Endothelial cell of umbilical vein (primary cell): ENCODE results near the gene MAML3. TPM values are rescaled to one million over a fixed set of nuclear protein-coding genes. Genes with fewer than 3 reads are reported as not detected.

Experiments used
- BruUV-seq: library from RNA; stranded (reverse); fragments of 400-500 nt; replicated peaks from 2 replicates; lab custom pipeline; 2021; lab: Mats Ljungman, UMichigan
- CTCF ChIA-PET: fragments of 300-600, 350-600 bp; sonication (Branson Sonifier 250); formaldehyde crosslinking; loops from one replicate; lab custom pipeline; 2021; ENCODE audit warnings: antibody characterized with exemption, inconsistent platforms; lab: Charles Lee
- POLR2A ChIA-PET: fragments of 300-600, 350-600 bp; sonication (Branson Sonifier 250); formaldehyde crosslinking; loops from one replicate; lab custom pipeline; 2021; ENCODE audit warnings: antibody characterized with exemption, inconsistent platforms; lab: Charles Lee
- DNase-seq: peaks from one replicate; pipeline ENCODE4 v3.0.0-alpha.2; 2011; ENCODE audit warnings: low read depth, low spot score
- FAIRE-seq: peaks from 2 replicates; lab custom pipeline; 2011; peaks lifted over from hg19 to GRCh38; lab: Jason Lieb, UNC
- H2AFZ ChIP-seq: 2 replicates; pipeline ENCODE4 v1.6.0; 2012; ENCODE audit warnings: low read depth, low read length, control low read depth, inconsistent platforms
- H3K27ac ChIP-seq: 2 replicates; pipeline ENCODE4 v1.5.1; 2011; ENCODE audit warnings: low read depth, mild to moderate bottlenecking, control low read depth, low read length, moderate library complexity; ENCODE audit not compliant: insufficient read depth
- H3K27me3 ChIP-seq, 2 experiments: 2 replicates each; pipeline versions ENCODE4 v1.6.0 to v1.6.1; 2011; ENCODE audit warnings: low read length in 2 of 2, mixed read lengths in 1 of 2; ENCODE audit not compliant: control insufficient read depth in 2 of 2, insufficient read depth in 2 of 2
- H3K36me3 ChIP-seq, 2 experiments: 2 replicates in 1 of 2; 3 replicates in 1 of 2; pipeline ENCODE4 v1.5.1; 2011; ENCODE audit warnings: low read length in 2 of 2, mild to moderate bottlenecking in 1 of 2, moderate library complexity in 1 of 2; ENCODE audit not compliant: control insufficient read depth in 2 of 2, insufficient read depth in 2 of 2; ENCODE audit errors: extremely low read depth in 1 of 2
- H3K4me1 ChIP-seq: 3 replicates; pipeline ENCODE4 v1.5.1; 2011; ENCODE audit warnings: mild to moderate bottlenecking, low read length; ENCODE audit not compliant: control insufficient read depth, insufficient read depth; ENCODE audit errors: extremely low read depth
- H3K4me2 ChIP-seq: 2 replicates; pipeline ENCODE4 v1.6.1; 2011; ENCODE audit warnings: low read length, control low read depth, mixed read lengths; ENCODE audit not compliant: insufficient read depth
- H3K4me3 ChIP-seq, 3 experiments: fragments of 200-600 bp in 1 of 3; sonication (generic), shearing (Covaris generic) in 1 of 3; replicated peaks in 1 of 3; 2 replicates each; pipeline ENCODE4 v1.5.1; 2011 to 2016; ENCODE audit warnings: control low read depth in 3 of 3, low read length in 3 of 3, mild to moderate bottlenecking in 2 of 3, inconsistent platforms in 1 of 3, low read depth in 1 of 3, moderate library complexity in 1 of 3; ENCODE audit not compliant: insufficient read depth in 1 of 3
- H3K79me2 ChIP-seq: 2 replicates; pipeline ENCODE4 v1.6.0; 2012; ENCODE audit warnings: low read length, inconsistent platforms; ENCODE audit not compliant: control insufficient read depth, insufficient read depth
- H3K9ac ChIP-seq: replicated peaks from 2 replicates; pipeline ENCODE3; 2011; ENCODE audit warnings: low read length, control low read depth; ENCODE audit not compliant: insufficient read depth; ENCODE audit errors: extremely low read depth
- H3K9me1 ChIP-seq: replicated peaks from 3 replicates; pipeline ENCODE4 v1.6.0; 2011; ENCODE audit warnings: mild to moderate bottlenecking, low read length; ENCODE audit not compliant: control insufficient read depth, insufficient read depth; ENCODE audit errors: extremely low read depth
- H3K9me3 ChIP-seq: replicated peaks from 2 replicates; pipeline ENCODE4 v1.5.1; 2012; ENCODE audit warnings: low read length, inconsistent platforms; ENCODE audit not compliant: control insufficient read depth, insufficient read depth
- H4K20me1 ChIP-seq: replicated peaks from 2 replicates; pipeline ENCODE3; 2011; ENCODE audit warnings: mild to moderate bottlenecking, low read length; ENCODE audit not compliant: control insufficient read depth, insufficient read depth; ENCODE audit errors: extremely low read depth
- EZH2 ChIP-seq: IDR thresholded peaks from 2 replicates; pipeline ENCODE4 v1.6.1; 2012; ENCODE audit warnings: borderline replicate concordance, low read depth, mild to moderate bottlenecking, moderate library complexity, low read length, inconsistent platforms; ENCODE audit not compliant: severe bottlenecking
- FOS ChIP-seq: IDR thresholded peaks from 2 replicates; pipeline ENCODE4 v1.6.1; 2011; ENCODE audit warnings: mild to moderate bottlenecking, low read length, moderate library complexity, borderline replicate concordance; ENCODE audit not compliant: insufficient read depth
- GATA2 ChIP-seq: IDR thresholded peaks from 2 replicates; pipeline ENCODE4 v1.7.0; 2011; ENCODE audit warnings: low read depth, mild to moderate bottlenecking, moderate library complexity, mixed read lengths, low read length; ENCODE audit not compliant: insufficient read length, insufficient read depth
- JUN ChIP-seq: IDR thresholded peaks from 2 replicates; pipeline ENCODE4 v1.6.1; 2011; ENCODE audit warnings: borderline replicate concordance, low read depth; ENCODE audit not compliant: insufficient read length, insufficient read depth
- MYC ChIP-seq: IDR thresholded peaks from one replicate; pipeline ENCODE4 v1.6.1; 2011; ENCODE audit warnings: mild to moderate bottlenecking, low read depth, low read length
- POLR2A ChIP-seq: IDR thresholded peaks from 2 replicates; pipeline ENCODE4 v1.6.1; 2012; ENCODE audit warnings: low read depth, mild to moderate bottlenecking, control low read depth, low read length
- POLR2AphosphoS5 ChIP-seq: IDR thresholded peaks from 2 replicates; pipeline ENCODE4 v1.6.1; 2012; ENCODE audit warnings: low read depth, mild to moderate bottlenecking, control low read depth, low read length, moderate library complexity; ENCODE audit not compliant: insufficient read depth
- dilution Hi-C: fragments of 300-500 bp; cut with MboI; formaldehyde crosslinking; loops from one replicate; pipeline ENCODE4 v1.15.0; 2019; ENCODE audit warnings: low sequenced_read_pairs; ENCODE audit not compliant: extremely low pct_ligation_motif_present
- intact Hi-C: fragments of 100-400 bp; cut with micrococcal nuclease; formaldehyde crosslinking; loops from one replicate; pipeline ENCODE4 v1.10.0; 2022
- polyA plus RNA-seq, 4 experiments: library from polyadenylated mRNA; depleted of rRNA in 3 of 4; stranded (reverse) in 3 of 4; unstranded in 1 of 4; fragments of >200 nt; gene quantifications; 2 replicates each; pipeline versions ENCODE4 v1.2.1 to v1.2.3, GENCODE V29; 2011 to 2012; ENCODE audit warnings: missing spikeins in 1 of 4
- total RNA-seq: library from RNA; stranded (reverse); gene quantifications from 2 replicates; pipeline ENCODE4 v1.2.3, GENCODE V29; 2021
- TF ChIP-seq, protein P1 (sequence below): IDR thresholded peaks from 2 replicates; pipeline ENCODE4 v1.6.1; 2011; ENCODE audit not compliant: insufficient read depth, insufficient read length
- TF ChIP-seq, protein P2 (sequence below), 2 donors: IDR thresholded peaks; 1 replicate in 1 of 2; 2 replicates in 1 of 2; pipeline ENCODE4 v1.5.1; 2011; ENCODE audit warnings: low read length in 2 of 2, mild to moderate bottlenecking in 2 of 2, moderate library complexity in 2 of 2, control low read depth in 1 of 2, inconsistent platforms in 1 of 2, low read depth in 1 of 2; ENCODE audit not compliant: insufficient read depth in 1 of 2; ENCODE audit errors: extremely low read depth in 1 of 2

MAML3 gene
- total and polyA plus RNA-seq, 2 donors (not counting 3 experiments of a cell fraction or from before 2014, with no cell fraction given), result 14.0 to 20.3 TPM

DNA sequence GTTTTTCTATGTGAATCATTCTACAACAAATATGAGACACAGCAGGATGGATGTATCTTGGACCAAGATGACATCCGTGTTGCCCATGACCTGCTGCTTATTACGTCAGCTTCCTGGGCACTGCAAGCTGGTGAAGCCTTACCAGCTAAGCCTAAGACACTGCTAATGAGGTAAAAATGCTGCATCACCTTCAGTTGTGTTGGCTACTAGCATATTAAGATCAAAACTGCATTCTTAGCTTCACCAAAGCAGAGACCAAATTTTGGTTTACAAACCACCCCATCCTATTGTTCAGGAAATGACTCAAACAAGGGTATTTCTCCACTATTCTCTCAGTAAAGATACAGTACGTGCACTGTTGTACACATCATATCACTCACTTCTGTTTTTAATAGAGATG is 50.3 kb downstream of the MAML3 start:
- Histone ChIP-seq H4K20me1 (no peaks in the 10 kb centered on the region), H3K9me3 (no peaks in the 10 kb centered on the region), H3K36me3 (no peaks in the 10 kb centered on the region), H3K27me3 (no peaks in the 10 kb centered on the region), H3K79me2 (peaks cover 18% of the 10 kb centered on the region), H2AFZ (no peak overlapping the region), H3K9me1 (no peaks in the 10 kb centered on the region), H3K4me3 (no peak overlapping the region), H3K27ac (peak overlapping the region; percentile 82), H3K9ac (peak overlapping the region; percentile 35), H3K4me2 (peak overlapping the region; percentile 41), H3K4me1 (peaks cover 53% of the 10 kb centered on the region)
- peak; percentile 72 for DNase-seq
- TF ChIP-seq POLR2AphosphoS5 (peak; percentile 25), POLR2A (no peak), JUN (peak; percentile 51), FOS (peak; percentile 66), GATA2 (peak; percentile 17)
- TF ChIP-seq, protein P1, sequence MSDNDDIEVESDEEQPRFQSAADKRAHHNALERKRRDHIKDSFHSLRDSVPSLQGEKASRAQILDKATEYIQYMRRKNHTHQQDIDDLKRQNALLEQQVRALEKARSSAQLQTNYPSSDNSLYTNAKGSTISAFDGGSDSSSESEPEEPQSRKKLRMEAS, result no peak
- CTCF ChIA-PET, result interaction anchor here (1.3 to 1.6 kb wide), 4 partner anchors 9 to 150 kb away, joined by 3 to 5 read pairs (median 4); no protein-coding TSS in a partner anchor
- peak; percentile 75 for FAIRE-seq
- BruUV-seq, result no TSS peak
- POLR2A ChIA-PET, result interaction anchor here (0.7 kb wide), 3 partner anchors 13 to 47 kb away, joined by 3 to 4 read pairs (median 3); no protein-coding TSS in a partner anchor
- intact Hi-C loops, result no loop called here
- dilution Hi-C loops, result no loop called here

DNA sequence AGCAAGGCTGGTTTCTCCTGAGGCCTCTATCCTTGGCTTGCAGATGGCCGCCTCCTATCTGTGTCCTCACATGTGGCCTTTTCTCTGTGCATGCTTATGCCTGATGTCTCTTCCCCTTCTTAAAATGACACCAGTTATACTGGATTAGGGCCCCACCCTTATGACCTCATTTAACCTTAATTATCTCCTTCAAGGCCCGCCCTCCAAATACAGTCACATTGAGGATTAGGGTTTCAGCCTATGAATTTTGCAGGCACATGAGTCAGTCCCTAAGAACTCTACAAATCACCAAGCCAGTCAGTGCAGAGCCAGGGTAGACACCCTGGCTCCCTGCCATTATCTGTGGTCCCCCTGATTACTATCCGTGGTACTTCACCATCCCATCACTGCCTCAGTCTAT is 51.6 kb downstream of the MAML3 start:
- CTCF ChIA-PET, result interaction anchor here (1.3 to 1.6 kb wide), 2 partner anchors 48 to 53 kb away, joined by 3 to 4 read pairs; no protein-coding TSS in a partner anchor
- Histone ChIP-seq H3K9me3 (no peaks in the 10 kb centered on the region), H3K36me3 (no peaks in the 10 kb centered on the region), H3K9ac (no peak overlapping the region), H3K79me2 (peaks cover 29% of the 10 kb centered on the region), H3K27ac (peak overlapping the region; percentile 82), H3K27me3 (no peaks in the 10 kb centered on the region), H3K4me1 (peaks cover 65% of the 10 kb centered on the region), H3K9me1 (no peaks in the 10 kb centered on the region), H2AFZ (no peak overlapping the region), H4K20me1 (no peaks in the 10 kb centered on the region), H3K4me3 (no peak overlapping the region), H3K4me2 (no peak overlapping the region)
- DNase-seq (no peak), FAIRE-seq (no peak)
- intact Hi-C loops (no loop called here), dilution Hi-C loops (no loop called here)
- no TSS peak for BruUV-seq
- TF ChIP-seq POLR2AphosphoS5, result no peak
- TF ChIP-seq MYC, result no peak
- no peak for TF ChIP-seq JUN
- TF ChIP-seq, protein P1, result no peak
- no peak for TF ChIP-seq EZH2
- TF ChIP-seq, protein P2, sequence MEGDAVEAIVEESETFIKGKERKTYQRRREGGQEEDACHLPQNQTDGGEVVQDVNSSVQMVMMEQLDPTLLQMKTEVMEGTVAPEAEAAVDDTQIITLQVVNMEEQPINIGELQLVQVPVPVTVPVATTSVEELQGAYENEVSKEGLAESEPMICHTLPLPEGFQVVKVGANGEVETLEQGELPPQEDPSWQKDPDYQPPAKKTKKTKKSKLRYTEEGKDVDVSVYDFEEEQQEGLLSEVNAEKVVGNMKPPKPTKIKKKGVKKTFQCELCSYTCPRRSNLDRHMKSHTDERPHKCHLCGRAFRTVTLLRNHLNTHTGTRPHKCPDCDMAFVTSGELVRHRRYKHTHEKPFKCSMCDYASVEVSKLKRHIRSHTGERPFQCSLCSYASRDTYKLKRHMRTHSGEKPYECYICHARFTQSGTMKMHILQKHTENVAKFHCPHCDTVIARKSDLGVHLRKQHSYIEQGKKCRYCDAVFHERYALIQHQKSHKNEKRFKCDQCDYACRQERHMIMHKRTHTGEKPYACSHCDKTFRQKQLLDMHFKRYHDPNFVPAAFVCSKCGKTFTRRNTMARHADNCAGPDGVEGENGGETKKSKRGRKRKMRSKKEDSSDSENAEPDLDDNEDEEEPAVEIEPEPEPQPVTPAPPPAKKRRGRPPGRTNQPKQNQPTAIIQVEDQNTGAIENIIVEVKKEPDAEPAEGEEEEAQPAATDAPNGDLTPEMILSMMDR (IDR thresholded peaks at IDR 0.05; ENCODE audit: extremely low read depth in 1 of 2, insufficient read depth in 1 of 2, low read depth in 1 of 2, low read length in 2 of 2), result no peak
- no peak for TF ChIP-seq FOS
- POLR2A ChIA-PET, result no interaction called here
